Activated effector memory CD4-positive, alpha-beta T cell treated with anti-CD3 and anti-CD28 coated beads, Interleukin-2, amount 50 U/mL, for 16 hours (primary cell): ENCODE data around the gene PTS.

ENCODE experiments used
- DNase-seq: peaks from one replicate; pipeline ENCODE4 v3.0.0-alpha.2; 2020

PTS gene

GRCh38 chr11:112267188-112267591, 41.0 kb downstream of the PTS start:
- no peak for DNase-seq

DNA sequence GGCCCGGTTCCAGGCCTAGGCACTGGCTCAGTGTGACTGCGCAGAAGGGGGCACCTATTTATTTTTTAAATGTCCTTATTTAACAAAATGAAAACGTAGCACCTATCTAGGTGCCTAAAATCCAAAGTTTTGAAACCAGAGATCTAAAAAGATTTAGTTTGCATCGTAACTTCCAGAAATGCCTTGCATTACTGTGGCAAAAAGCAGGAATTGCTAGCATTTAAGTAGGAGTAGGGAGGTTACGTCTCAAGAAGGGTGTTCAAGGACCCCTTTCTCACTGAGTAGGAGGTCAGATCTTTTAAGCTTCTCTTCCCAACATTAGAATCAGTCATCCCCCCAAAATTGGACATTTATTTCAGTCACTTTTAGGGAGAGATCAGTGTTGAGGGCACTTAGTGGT, 42.2 kb downstream of the PTS start:
- DNase-seq = no peak

DNA sequence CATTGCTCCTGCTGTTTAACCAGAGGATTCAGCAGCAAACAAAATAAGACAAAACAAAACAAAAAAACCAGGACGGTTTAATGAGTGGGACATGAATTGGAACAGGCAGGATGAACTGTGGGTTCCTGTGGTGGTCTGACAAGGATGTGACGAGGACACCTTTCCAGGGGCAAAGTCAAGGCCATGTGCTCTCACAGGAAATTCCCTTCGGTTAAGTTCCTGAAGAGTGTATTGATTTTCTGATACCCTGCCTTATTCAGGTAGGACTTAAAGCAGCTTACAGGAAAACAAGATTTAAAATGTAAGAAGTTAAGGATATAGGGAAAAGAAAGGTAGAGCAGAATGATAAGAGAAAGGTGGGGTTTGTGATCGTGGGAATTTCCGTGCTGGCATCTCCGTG, 42.9 kb downstream of the PTS start:
- DNase-seq = no peak

DNA sequence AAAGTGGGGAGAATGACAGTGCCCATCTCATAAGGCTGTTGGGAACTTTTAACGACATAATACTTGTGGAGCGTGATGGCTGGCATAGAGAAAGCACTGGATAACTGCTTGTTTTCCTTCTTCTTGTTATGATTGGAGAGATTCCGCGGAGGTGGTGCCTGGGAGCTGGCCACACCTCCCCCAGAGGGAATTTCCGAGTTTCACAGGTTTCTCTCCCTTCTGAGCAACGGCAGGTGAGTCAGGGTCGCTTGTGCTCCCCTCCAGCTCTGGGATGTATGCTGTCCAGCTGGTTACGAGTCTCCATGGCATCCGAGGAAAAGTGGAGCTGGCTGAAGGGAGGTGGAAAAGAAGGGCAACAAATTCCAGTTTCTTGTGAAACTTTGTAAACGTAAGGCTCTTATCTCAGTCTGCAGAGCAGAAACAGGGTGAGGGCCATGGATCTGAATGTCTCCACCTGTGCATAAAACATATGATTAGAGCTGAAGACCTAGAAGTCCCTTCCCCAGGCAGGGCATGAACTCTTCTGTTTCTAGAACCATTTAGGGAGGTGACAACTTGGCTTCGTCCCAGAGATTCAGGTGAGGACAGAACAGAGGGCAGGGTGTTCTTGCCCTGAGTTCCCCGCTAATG, 44.4 kb downstream of the PTS start:
- no peak for DNase-seq

DNA sequence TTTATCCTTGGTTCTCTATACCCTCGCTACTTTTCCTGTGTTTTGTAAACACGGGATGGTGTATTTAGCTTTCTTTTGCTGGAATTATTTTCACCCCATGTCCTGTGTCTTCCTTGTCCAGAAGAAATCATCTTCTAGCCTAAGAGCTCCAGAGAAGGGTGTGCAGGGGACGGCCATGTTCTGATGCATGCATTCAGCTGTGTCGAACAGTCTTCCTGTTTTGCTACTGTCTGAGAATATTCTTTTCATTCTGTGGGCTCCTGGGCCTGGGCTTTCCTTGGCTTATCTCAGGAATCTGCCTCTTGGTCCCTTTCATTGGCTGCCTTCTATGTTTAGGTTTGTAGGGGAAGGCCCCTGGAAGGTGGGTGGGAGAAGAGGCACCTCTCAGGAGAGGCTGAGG, 45.0 kb downstream of the PTS start:
- DNase-seq = no peak

GRCh38 chr11:112273066-112273465, 46.8 kb downstream of the PTS start:
- DNase-seq = no peak

DNA sequence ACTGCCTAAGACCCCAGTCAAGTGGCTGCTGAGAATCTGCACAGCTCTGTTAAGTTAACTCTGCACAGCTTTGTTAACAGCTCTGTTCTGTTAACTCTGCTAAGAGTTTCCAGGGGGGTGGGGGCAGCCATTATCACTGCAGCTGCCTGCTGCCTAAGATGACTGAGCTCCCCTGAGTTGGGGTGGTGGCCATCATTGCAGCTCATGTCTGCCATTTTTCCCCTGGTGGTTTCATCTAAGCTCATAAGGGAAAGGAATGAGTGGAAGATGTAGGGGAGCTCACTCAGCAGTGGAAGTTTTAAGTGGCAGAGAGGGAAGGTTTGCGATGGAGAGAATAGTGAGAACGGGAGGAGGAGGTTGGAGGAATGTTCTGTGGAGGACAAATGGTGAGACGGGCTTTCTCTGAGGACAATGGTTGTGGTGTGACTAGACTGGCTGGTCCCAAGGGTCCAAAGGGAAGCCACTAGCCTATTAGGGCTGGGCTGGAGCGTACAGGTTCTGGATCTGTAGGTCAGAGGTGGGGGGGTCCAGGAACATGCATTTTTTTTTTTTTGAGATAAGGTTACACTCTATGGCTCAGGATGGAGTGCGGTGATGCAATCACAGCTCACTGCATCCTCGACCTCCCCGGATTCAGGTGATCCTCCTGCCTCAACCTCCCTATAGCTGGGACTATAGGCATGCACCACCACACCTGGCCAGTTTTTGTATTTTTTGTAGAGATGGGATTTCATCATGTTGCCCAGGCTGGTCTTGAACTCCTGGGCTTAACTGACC, 48.0 kb downstream of the PTS start:
- DNase-seq = no peak

DNA sequence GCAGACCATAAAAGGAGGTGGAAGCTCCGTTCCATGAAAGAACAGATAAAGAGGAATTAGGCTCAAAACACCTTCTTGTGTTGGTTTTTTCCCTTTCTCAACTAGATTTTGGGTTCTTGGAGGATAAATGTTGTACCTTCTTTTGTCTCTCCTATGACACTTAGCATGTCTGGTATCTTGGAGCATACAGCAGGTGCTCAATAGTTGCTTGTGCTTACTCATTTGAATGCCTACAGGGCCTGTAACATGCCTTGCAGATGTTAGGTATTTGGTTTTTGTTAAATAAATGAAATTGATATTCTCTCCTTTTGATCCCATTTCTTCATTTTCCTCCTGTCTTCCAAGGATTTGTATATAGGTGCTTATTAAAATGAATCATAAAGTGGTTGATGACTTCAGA, 50.8 kb downstream of the PTS start:
- no peak for DNase-seq

DNA sequence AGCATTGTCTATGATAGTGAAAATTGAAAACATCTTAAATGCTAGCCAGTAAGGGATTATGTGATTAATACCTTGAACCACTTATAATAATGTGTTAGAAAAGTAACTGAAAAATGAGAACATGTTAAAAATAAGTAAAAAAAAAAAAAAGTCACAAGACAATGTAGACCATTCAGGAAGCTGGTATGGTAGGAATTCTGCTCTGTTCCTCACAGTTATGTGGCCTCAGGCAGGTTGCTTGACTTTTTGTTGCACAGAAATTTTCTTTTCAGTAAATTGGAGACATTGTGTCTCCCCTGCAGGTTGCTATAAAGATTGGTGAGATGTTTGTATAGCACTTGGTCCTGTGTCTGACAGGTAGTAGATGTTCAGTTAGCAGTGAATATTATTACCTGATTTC, 51.7 kb downstream of the PTS start:
- DNase-seq = no peak

DNA sequence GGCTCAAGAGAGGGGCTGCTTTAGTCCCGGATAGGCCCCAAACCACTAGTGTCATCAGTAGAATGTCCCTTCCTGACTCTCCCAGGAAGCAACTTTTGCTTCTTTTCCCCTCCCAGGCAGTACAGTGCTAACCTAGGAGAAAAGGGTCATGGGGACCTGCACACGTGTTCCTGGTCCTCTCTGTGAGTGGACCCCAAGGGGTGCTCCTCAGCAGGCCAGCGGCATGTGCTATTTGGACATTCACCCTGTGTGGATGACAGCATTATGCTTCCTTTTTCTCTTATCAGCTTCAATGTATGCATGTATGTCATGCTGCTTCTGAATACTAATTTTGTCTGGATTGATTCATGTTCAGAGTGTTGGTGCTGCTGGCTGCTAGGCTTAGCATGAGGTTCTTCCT, 52.6 kb downstream of the PTS start:
- DNase-seq = no peak

GRCh38 chr11:112279901-112280267, 53.7 kb downstream of the PTS start:
- peak; percentile 91 for DNase-seq

DNA sequence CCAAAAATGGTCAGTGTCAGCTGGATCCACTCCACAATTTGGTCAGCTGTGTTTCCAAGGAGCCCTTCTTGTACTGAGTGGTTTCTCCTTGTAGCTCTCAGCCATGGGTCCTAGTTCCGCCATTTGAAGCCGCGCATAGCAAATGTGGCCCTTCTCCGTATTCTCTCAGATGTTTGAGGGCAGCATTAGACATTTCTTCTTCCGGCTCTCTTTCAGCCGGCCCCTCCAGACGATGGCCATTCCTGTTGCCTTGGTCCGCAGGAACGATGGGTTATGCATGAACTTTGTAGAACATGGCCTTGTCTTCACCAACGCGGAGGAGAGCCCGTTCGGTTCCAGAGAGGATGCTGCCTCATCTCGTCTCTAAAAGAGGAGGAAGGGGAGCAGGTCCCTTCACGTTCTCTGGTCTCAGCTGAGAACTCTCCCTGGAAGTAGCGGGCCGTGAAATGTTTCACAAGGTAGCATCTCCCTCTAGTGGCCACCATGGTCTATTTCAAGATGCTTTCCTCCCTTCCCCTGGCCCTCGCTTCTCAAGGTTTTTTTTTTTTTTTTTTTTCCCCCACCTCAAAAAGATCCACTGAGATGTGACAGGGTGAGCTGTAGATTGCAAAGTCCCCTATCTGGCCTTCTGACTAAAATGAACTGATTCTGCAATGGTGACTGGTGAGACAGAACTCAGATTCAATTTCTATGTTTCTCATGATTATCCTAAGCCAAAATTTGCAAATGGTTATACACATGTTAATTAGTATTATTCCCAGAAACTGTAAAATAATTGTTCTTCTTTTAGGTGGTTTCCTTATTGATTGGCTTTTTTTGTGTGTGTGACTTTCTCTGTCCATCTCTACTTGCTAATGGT, 54.3 kb downstream of the PTS start:
- peak; percentile 83 for DNase-seq

GRCh38 chr11:112281726-112282125, 55.5 kb downstream of the PTS start:
- DNase-seq = no peak
